NCI-H345 (cell line): ENCODE data around the gene LAPTM5.
"Not testable (repeated sequence)": the region's sequence is repeated elsewhere in the genome, so short reads cannot be mapped to it uniquely, and the experiment has no call there.

Experiments used
- DNase-seq: peaks from one replicate; lab custom pipeline; 2025; lab: John Stamatoyannopoulos, UW

Gene LAPTM5

DNA sequence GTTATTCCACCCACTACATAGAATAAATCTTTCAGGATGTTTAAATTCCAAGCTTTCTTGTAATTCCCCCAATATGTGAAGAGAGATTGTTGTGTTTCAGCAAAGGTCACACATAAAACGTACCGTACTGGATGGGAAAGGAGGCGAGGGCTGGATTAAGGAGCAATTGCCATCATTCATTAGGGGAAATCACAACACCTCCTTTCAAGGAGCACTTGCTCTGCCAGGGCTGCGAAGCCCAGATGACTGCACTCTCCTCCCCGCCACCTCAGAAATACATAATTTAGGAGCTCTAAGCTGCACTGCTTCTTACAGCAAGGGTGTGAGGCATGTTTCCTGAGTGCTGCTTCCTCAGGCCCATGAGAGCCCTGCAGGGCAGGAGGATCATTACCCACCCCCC lies 63.8 kb downstream of the LAPTM5 start:
- no peak for DNase-seq

DNA sequence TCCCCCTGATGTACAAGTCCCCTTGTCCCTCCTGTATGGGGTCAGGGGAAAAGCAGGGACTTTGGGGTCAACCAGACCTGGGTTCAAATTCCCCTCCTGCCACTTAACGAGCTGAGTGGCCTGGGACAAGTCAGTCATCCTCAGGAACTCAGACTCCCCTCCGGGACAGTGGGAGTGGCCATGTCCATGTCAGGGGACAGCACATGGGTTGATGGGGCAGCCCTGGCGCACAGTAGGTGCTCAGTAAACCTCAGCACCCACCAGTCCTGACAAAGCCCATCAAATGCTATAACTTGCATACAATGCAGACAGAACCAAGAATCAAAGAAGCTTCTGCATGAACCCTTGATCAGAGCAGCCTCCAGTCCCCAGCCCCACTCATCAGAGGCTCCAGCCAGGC lies 64.2 kb downstream of the LAPTM5 start:
- no peak for DNase-seq

DNA sequence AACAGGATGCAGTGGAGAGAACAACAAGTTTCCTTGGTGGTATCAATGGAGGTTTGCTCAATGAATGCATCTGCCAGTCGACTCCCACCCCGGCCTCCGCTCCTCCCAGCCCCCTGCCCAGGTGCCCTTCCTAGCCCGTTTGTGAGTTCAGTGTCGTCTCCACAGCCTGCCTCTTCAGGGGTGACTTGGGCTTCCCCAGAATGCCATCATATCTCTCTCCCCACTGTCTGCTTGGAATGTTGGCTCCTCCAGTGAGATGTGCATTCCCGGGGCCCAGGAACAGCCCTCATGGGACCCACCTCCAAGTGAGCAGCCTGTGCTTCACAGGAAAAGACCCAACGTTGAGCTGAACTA lies 64.6 kb downstream of the LAPTM5 start:
- no peak for DNase-seq

DNA sequence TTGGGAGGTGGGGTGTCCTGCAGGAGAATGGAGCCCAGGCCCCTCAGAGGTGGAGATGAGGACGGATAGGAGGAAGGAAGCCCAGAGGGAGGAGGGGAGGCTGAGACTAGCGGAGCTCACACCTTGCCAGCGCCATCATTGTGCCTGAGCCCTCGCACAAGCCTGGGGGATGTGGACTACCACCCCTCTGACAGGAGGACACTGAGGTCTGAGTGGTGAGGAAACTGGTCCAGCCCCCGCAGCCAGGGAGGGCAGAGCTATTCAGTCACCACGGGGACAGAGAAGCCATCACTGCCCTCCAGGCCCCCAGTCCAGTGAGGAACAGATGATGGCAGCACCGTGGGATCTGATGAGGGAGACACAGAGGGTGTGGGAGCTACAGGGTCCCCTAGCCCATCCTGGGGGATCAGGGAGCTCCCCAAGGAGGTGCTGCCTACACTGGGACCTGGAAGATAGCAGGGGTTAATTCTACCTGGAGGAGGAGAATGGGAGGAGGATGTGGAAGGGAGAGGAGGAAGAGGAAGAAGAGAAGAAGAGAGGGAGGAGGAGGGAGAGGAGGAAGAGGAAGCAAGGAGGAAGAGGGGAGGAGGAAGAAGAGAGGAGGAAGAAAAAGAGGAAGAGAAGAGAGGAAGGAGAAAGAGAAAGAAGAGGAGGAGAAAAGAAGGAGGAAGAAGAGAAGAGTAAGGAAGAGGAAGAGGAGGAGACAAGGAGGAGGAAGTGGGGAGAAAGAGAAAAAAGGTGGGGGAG lies 65.2 kb downstream of the LAPTM5 start:
- DNase-seq, result no peak

DNA sequence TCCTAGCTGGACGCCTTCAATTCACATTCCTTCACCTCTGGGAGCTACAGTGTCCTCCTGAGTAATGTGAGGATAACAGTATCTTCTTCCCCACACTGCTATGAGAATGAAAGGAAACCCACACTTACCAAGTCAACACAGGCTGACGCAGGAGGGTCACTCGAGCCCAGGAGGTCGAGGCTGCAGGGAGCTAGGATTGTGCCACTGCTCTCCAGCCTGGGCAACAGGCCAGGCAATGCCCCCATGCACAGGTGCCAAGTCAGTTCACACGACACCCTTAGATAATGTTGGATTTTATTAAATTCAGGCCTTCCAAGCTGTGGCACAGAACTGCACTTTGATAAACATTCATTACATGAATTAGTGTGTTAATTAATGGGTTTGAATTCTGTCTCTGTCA lies 66.1 kb downstream of the LAPTM5 start:
- no peak for DNase-seq

DNA sequence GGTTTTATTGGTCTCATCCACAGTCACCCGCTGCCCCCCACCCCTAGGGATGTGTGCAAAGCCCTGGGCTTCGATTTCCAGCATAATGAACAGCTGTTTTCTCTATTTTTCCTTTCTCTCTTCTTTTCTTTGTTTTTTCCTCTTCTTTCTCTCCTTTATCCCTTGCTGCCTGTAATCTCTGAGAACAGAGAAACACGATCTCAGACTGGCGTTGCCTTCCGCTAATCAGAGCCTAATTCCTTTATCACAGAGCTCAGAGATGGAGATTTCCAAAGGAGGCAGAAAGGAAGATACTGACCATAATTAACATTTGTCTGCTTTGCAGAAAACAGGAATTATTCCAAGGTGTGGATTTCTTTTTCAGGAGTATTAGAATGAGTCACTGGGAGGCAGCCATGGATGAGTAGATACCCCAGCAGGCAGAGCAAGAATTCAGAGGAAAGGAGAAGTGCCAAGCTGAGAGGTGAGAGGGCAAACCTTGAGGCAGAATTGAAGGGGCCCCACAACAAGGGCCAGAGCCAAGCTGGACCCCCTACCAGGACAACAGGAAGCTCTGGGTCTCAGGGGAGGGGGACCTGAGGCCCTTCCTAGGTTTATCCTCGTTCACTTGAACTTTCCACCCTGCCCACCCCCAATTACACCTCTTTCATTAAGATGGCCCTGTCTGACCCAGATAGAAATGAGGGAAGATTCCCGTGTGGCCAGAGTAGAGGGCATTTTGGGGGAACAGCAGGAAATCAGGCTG lies 67.5 kb downstream of the LAPTM5 start:
- DNase-seq, result no peak

DNA sequence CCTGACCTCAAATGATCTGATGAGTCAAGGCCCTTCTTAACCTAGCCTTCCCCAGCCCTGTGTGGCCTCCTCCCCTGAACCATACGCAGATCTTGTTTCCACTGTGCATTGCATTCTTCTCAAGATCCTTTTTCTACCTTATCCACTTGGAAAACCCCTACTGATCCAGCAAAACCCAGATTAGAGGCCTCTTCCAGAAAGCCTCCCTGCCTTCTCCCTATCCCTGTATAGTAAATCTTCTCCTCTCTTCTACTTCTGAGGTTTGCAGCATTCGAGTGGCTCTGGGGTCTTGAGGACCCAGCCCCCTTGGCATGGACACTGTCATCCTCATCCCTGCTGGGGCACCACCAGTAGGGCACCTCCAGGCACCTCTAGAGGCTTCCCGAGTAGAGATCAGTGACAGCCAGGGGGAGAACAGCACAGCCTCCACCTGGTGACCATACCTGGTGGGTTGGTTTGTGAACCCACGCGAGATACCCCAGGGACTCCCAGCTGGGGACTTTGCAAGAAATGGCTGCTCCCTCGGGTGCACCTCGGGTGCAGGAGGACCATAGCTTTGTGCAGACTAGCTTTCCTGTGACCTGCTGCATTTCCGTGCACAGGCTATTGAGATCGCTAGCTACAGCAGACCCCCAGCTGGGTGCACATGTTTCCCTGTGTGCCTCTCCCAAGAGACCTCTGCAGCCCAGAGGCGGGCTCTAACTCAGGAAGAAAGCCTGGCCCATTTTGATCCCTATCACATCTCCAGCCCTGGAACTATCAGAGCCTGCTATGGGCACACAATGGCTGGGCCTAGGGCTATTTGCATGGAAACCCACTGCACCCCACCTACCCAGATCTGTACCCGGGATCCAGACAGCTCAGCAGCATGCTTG lies 68.4 kb downstream of the LAPTM5 start:
- no peak for DNase-seq

DNA sequence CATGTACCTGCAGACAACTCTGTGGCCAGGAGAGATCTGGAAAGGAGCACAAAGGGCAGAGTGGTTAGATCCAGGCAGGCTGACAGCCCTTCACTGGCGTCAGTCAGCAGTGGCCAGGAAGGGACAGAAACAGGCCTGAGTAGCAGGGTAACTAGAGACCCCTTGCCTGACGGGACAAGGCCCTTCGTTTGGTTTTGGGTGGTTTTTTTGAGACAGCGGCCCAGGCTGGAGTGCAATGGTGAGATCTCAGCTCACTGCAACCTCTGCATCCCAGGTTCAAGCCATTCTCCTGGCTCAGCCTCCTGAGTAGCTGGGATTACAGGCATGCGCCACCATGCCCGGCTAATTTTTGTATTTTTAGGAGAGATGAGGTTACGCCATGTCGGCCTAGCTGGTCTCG lies 69.1 kb downstream of the LAPTM5 start:
- DNase-seq, result not testable (repeated sequence)

DNA sequence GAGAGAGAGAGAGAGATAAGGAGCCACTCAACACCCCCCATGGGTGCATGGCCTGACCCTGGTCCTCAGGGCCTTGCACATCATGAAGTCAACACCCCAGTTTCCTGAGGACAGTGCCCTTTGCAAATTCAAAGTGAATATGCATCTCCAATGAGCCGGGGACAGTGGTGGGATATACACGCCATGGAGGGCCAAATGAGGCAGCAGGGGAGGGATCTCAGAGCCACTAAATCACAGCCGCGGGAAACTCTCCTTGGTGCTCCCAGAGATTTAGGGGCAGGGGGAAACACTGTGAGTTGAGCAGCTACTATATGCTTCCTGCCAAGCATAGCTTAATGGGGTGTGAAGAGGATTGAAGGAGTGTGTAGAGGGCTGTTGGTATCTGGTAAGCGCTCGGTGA lies 69.7 kb downstream of the LAPTM5 start:
- DNase-seq, result no peak

DNA sequence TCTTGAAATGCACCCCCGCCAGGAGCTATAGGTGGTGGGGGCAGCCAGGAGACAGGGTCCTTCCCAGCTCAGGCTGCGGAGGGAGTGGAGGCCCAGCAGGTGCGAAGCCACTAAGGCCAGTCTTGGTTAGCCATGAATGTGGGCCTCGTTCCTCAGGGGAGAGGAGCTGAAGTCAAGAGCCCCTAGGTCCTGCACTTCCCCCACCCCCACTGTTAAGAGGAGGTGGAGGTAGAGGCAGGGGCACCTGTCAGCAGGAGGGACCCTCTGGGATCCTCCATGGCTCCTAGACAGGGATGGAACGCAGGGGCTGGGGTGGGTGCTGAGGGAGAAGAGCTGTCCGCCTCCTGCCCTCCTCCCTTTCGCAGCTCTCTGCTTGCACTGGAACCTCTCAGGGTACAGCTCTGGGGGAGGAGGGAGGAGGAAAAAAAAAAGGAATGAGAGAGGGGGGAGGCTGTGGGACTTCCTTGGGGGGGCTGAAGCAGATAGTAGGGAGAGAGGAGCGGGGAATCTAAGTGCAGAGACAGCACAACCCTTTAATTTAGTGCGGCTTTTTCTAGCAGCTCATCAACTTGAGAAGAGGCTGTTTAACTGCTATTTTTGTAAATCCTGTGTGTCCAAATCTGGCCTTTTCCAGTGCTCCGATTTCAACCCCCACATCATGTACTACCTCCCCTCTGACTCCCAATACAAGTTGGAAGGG lies 71.2 kb downstream of the LAPTM5 start:
- no peak for DNase-seq

DNA sequence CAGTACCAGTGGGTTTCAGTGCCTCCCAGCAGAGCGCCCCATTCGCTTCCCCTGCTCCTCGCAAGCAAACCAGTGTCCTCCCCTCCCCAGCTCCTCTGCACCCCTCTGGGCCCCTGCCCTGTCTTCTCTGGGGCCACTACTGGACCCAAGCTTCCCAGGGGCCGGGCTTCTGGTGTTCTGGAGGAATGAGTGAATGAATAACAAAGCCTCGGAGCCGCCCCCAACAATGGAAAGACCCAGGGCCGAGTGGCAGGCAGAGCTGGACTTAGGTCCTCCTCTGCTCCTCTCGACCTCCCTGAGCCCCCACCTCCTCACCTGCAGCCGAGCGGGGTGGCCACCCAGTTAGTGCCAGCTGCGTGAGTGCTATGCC lies 71.8 kb downstream of the LAPTM5 start:
- no peak for DNase-seq

DNA sequence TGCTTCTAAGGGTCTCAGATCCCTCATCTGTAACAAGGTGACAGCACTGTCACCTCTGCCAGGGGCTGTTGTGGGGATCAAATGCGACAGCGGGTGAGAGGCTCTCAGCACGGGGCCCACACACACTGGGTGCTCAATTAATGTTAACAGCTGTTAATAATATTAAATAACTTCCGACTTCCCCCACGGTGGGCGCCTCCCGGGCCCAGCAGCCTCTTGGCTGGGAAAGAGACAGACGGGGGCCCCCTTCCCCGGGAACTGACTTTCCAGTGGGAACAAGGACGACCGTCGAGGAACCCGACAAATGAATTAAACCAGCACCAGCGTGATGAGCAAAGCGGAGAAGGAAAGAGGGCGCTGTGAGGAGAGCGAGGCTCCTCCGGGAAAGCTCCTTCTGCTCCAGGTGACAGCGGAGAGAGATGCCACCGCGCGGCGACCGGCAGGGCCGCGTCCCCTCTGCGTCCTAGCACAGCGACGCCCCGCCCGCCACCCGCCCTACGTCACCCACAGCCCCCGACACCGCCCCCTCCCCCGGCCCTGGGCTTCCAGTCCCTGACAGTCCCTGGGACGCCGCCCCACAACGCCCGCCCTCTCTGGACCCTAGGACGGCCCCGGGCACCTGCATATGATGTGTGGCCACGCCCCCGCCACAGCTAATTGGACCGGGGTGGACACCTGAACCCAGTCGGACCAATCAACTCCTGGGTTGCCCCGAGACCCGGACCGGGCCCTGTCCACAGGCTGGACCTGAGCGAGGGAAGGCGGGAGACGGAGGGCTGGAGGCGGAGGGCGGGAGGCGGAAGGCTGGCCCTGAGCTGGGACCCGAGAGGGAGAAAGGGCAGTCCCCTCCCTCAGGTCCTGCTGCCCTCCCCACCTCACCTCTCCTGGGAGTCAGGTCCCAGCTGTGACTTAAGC lies 72.4 kb downstream of the LAPTM5 start:
- DNase-seq, result peak; percentile 93

DNA sequence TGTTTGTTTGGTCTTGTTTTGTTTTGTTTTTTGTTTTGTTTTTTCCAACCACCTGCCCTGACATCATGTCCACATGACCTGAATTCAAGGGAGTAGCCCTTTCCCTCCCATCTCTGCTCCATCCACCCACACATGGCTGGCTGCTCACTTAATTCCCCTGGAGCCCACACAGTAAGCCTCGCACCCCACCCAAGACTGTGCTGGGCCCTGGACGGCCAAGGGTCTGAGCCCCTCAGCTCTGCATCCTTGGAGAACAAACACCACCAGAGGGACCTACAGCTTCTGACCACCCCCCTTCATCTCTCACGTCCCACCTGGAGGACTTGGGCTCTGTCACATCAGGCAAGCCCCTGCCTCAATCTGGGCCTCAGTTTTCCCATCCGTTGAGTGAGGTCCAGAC lies 73.3 kb downstream of the LAPTM5 start:
- no peak for DNase-seq

DNA sequence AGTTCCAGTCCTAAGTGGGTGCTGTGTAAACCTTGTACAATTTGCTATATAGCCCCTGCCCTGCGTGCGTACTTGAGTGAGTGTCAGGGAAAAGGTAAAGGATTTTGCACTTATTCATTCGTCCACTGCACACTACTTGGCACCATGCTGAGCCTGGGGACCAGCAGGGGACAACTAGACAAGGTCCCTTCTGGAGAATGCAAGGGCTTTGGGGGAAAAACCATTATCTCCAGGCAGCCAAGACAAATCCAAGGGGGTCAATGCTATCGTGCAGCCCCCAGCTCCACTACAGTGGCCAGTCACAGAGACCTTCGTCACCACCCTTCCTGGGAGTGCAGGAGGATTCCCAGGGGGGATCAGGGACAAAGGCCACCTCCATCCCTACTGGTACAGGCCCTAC lies 73.9 kb downstream of the LAPTM5 start:
- no peak for DNase-seq
